ENCODE measurements around the gene FGFR2. TPM values are rescaled to one million over a fixed set of nuclear protein-coding genes. Genes with fewer than 3 reads are reported as not detected.

Gene FGFR2
- total and polyA plus RNA-seq, 2 of the 4 experiments (the other 2 are of a cell fraction): not detected

- Histone ChIP-seq H2AK5ac (ENCODE audit: low read depth, low read length) (no peak overlapping the region), H3K9me3 (ENCODE audit: control insufficient read depth, insufficient read depth, low read length) (peaks cover 36% of the 10 kb centered on the region), H3K4ac (ENCODE audit: low read depth, low read length) (no peak overlapping the region), H4K20me1 (ENCODE audit: insufficient read depth, low read length) (no peaks in the 10 kb centered on the region), H3K9me1 (ENCODE audit: insufficient read depth, low read length) (no peaks in the 10 kb centered on the region), H3K36me3 (ENCODE audit: control insufficient read depth, insufficient read depth, low read length) (no peaks in the 10 kb centered on the region), H3K56ac (ENCODE audit: extremely low read depth, insufficient read depth, low read length) (no peak overlapping the region), H3K14ac (replicated peaks; ENCODE audit: low read depth, low read length) (no peak overlapping the region), H2AFZ (replicated peaks; ENCODE audit: low read length, poor library complexity) (no peak overlapping the region), H2AK9ac (replicated peaks; ENCODE audit: low read depth, low read length, poor library complexity) (no peak overlapping the region), H2BK5ac (ENCODE audit: low read depth, low read length, poor library complexity, severe bottlenecking) (no peak overlapping the region), H3K23ac (ENCODE audit: low read depth, low read length) (no peak overlapping the region), H3K4me3 (ENCODE audit: insufficient read depth, low read depth, low read length) (no peak overlapping the region), H4K91ac (ENCODE audit: insufficient read depth, low read depth, low read length) (no peak overlapping the region), H3K9ac (ENCODE audit: low read depth, low read length) (no peak overlapping the region), H3K79me1 (ENCODE audit: low read depth in 1 of 2, low read length in 2 of 2) (no peaks in the 10 kb centered on the region), H3K27me3 (ENCODE audit: control insufficient read depth, insufficient read depth, low read length) (no peaks in the 10 kb centered on the region), H2BK20ac (ENCODE audit: low read depth, low read length) (no peak overlapping the region), H3K4me2 (ENCODE audit: low read depth, low read length) (no peak overlapping the region), H3K4me1 (ENCODE audit: control insufficient read depth, insufficient read depth, low read length) (no peaks in the 10 kb centered on the region), H3K18ac (ENCODE audit: low read depth, low read length) (no peak overlapping the region), H2BK15ac (ENCODE audit: low read depth, low read length) (no peak overlapping the region), H2BK120ac (ENCODE audit: low read depth, low read length) (no peak overlapping the region), H3K27ac (ENCODE audit: insufficient read depth, low read length) (no peak overlapping the region), H4K8ac (ENCODE audit: low read depth in 2 of 2, low read length in 2 of 2) (no peak overlapping the region), H4K5ac (ENCODE audit: low read depth, low read length) (no peak overlapping the region)
- no CpG with 5 or more reads among the region's 3 CpGs for WGBS, 2 experiments (ENCODE audit: extremely low coverage in 2 of 2, insufficient read length in 1 of 2)
- no peak for ATAC-seq (ENCODE audit: low read depth)
- in situ Hi-C loops (cut with MboI; ENCODE audit: low sequenced_read_pairs): no loop called here
- POLR2A ChIA-PET (ENCODE audit: unreplicated experiment): no interaction called here
- dilution Hi-C loops (cut with HindIII; ENCODE audit: low sequenced_read_pairs, unreplicated experiment): no loop called here
- no peak for TF ChIP-seq CHD1 (IDR thresholded peaks at IDR 0.05; ENCODE audit: low read depth, low read length)
- no peak for TF ChIP-seq POLR2A (IDR thresholded peaks at IDR 0.05; ENCODE audit: low read depth, low read length)
- TF ChIP-seq NFE2L2 (IDR thresholded peaks at IDR 0.05; ENCODE audit: low read depth, low read length): no peak
- TF ChIP-seq BHLHE40 (IDR thresholded peaks at IDR 0.05; ENCODE audit: low read depth, low read length): no peak
- no peak for TF ChIP-seq CTCF (conservative IDR thresholded peaks at IDR 0.05; ENCODE audit: low read depth, low read length)
- TF ChIP-seq RAD21 (IDR thresholded peaks at IDR 0.05; ENCODE audit: low read length): no peak
- no peak for TF ChIP-seq ELK1 (IDR thresholded peaks at IDR 0.05; ENCODE audit: borderline replicate concordance, low read depth, low read length)
- TF ChIP-seq MAZ (IDR thresholded peaks at IDR 0.05; ENCODE audit: borderline replicate concordance, low read depth, low read length): no peak
- TF ChIP-seq FOS (IDR thresholded peaks at IDR 0.05; ENCODE audit: low read depth, low read length): no peak
- TF ChIP-seq MXI1 (IDR thresholded peaks at IDR 0.05; ENCODE audit: borderline replicate concordance, low read depth, low read length): no peak
- no peak for TF ChIP-seq USF2 (IDR thresholded peaks at IDR 0.05; ENCODE audit: low read depth, low read length)
- no peak for TF ChIP-seq SMC3 (IDR thresholded peaks at IDR 0.05; ENCODE audit: low read depth, low read length)
- no peak for TF ChIP-seq RCOR1 (IDR thresholded peaks at IDR 0.05; ENCODE audit: insufficient replicate concordance, low read length)
- no peak for TF ChIP-seq MAFK (IDR thresholded peaks at IDR 0.05; ENCODE audit: low read depth, low read length)
- no peak for TF ChIP-seq RFX5 (IDR thresholded peaks at IDR 0.05; ENCODE audit: low read depth, low read length)
- TF ChIP-seq CEBPB (IDR thresholded peaks at IDR 0.05; ENCODE audit: low read depth, low read length): no peak
- no TSS peak for BruUV-seq (replicated peaks)
- CTCF ChIA-PET: interaction anchor here (0.7 kb wide), 1 partner anchor 255 kb away, joined by 3 read pairs; no protein-coding TSS in a partner anchor
- no peak for DNase-seq
- intact Hi-C loops (cut with micrococcal nuclease): no loop called here
Observed at GRCh38 chr10:121509796-121510195, 88.4 kb downstream of the FGFR2 start.

Measured in IMR-90 (cell line).